Lower leg skin (tissue), 4 donors: ENCODE data around the gene ILK. TPM values are rescaled to one million over a fixed set of nuclear protein-coding genes. Genes with fewer than 3 reads are reported as not detected.

Source experiments
- DNase-seq, 2 donors: peaks; one replicate each; pipeline ENCODE4 v3.0.0-alpha.2; 2019; ENCODE audit warnings: low spot score in 2 of 2
- H3K4me3 ChIP-seq: fragments of 200-600 bp; sonication (generic); 2 replicates; pipeline ENCODE4 v1.5.1; 2017; ENCODE audit warnings: mild to moderate bottlenecking, low read depth; ENCODE audit not compliant: poor library complexity, severe bottlenecking
- CTCF ChIP-seq, 3 donors: fragments of 450-650 bp; IDR thresholded peaks; one replicate each; pipeline ENCODE4 v1.5.1; 2016; ENCODE audit warnings: antibody characterized with exemption in 3 of 3, mild to moderate bottlenecking in 3 of 3, moderate library complexity in 2 of 3
- POLR2A ChIP-seq, 2 donors: fragments of 450-650 bp; IDR thresholded peaks; one replicate each; pipeline ENCODE4 v1.6.1; 2016 to 2017; ENCODE audit warnings: antibody characterized with exemption in 2 of 2, mild to moderate bottlenecking in 1 of 2, moderate library complexity in 1 of 2
- WGBS, 2 donors: methylation state at CpG; one replicate each; pipeline ENCODE4 v1.1.5; 2018; 5-methylcytosine and 5-hydroxymethylcytosine counted together
- intact Hi-C: fragments of 100-400 bp; cut with DNase I; formaldehyde crosslinking; loops from one replicate; pipeline ENCODE4 v1.15.0; 2023; ENCODE audit warnings: low total_unique reads
- total RNA-seq, 4 donors: library from RNA; depleted of rRNA; stranded (reverse); fragments of >200 nt; gene quantifications; one replicate each; pipeline ENCODE4 v1.1.0, GENCODE V29; 2016

Gene ILK
- total RNA-seq, 4 donors from 2014 or later: 68.1 to 91.0 (median 74.8) TPM

GRCh38 chr11:6587360-6587953 lies 16.1 kb upstream of the ILK start:
- no peak for DNase-seq
- WGBS, 2 donors: 63 to 64% methylated on average over 11 of the region's 11 CpGs
- TF ChIP-seq CTCF (IDR thresholded peaks at IDR 0.05) (no peak), POLR2A (IDR thresholded peaks at IDR 0.05) (no peak)
- H3K4me3 ChIP-seq: no peak overlapping the region
- intact Hi-C loops: no loop called here

GRCh38 chr11:6588018-6588417 lies 15.6 kb upstream of the ILK start:
- no peak for DNase-seq
- TF ChIP-seq CTCF (IDR thresholded peaks at IDR 0.05) (no peak), POLR2A (IDR thresholded peaks at IDR 0.05) (no peak)
- 79 to 84% methylated on average over 1 of the region's 1 CpG for WGBS, 2 donors
- intact Hi-C loops: no loop called here
- no peak overlapping the region for H3K4me3 ChIP-seq

GRCh38 chr11:6594142-6594768 lies 9.3 kb upstream of the ILK start:
- WGBS, 2 donors: 79 to 89% methylated on average over 3 of the region's 3 CpGs
- DNase-seq: no peak
- no peak overlapping the region for H3K4me3 ChIP-seq
- intact Hi-C loops: no loop called here
- TF ChIP-seq CTCF (IDR thresholded peaks at IDR 0.05) (no peak), POLR2A (IDR thresholded peaks at IDR 0.05) (no peak)

- TF ChIP-seq POLR2A (IDR thresholded peaks at IDR 0.05): no peak
- no peak for TF ChIP-seq CTCF (IDR thresholded peaks at IDR 0.05)
- H3K4me3 ChIP-seq: no peak overlapping the region
- WGBS, 2 donors: 52 to 60% methylated on average over 5 of the region's 5 CpGs
- no peak for DNase-seq
- intact Hi-C loops: no loop called here
Measured at GRCh38 chr11:6596239-6596877, 7.2 kb upstream of the ILK start.

- DNase-seq: no peak
- TF ChIP-seq CTCF (IDR thresholded peaks at IDR 0.05) (no peak), POLR2A (IDR thresholded peaks at IDR 0.05) (no peak)
- intact Hi-C loops: no loop called here
- H3K4me3 ChIP-seq: no peak overlapping the region
- 66 to 86% methylated on average over 3 of the region's 3 CpGs for WGBS, 2 donors
Measured at GRCh38 chr11:6598555-6598954, 5.0 kb upstream of the ILK start.
